Measurements from ENCODE around the gene UGT8. TPM values are rescaled to one million over a fixed set of nuclear protein-coding genes. Genes with fewer than 3 reads are reported as not detected.
A peak's percentile ranks its signal among the peaks of the same experiment; 100 is the strongest.

UGT8 gene
- polyA plus RNA-seq, 1 donor from 2014 or later: 0.73 TPM

DNA sequence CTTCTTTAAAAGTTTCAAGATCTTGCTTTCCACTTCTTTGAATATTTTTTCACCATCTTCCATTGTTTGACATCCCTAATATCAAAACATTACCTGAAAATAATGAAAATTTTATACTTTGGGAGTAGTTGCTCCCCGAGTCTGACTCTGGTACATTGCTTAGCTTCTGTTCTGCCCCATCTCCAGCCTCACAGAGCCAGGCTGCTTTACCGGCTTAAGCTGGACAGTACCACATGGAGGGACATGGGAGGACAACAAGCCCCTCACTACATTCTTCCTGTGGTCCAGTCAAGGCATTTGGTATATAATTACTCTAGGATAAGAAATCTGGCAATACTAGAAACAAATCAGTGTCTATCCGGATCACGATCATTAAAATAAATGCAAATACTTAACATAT, 60.2 kb downstream of the UGT8 start:
- H3K27ac ChIP-seq (ENCODE audit: low read length): no peak overlapping the region
- H3K9ac ChIP-seq (ENCODE audit: low read length): no peak overlapping the region
- H4K20me1 ChIP-seq (ENCODE audit: insufficient read depth): no peaks in the 10 kb centered on the region
- H3K4me3 ChIP-seq (ENCODE audit: low read length): no peak overlapping the region
- no peak overlapping the region for H3K4me2 ChIP-seq (ENCODE audit: low read length)
- H3K36me3 ChIP-seq (ENCODE audit: insufficient read depth, low read length): no peaks in the 10 kb centered on the region
- H3K79me2 ChIP-seq (replicated peaks; ENCODE audit: insufficient read depth, low read length): no peaks in the 10 kb centered on the region
- no peaks in the 10 kb centered on the region for H3K27me3 ChIP-seq (ENCODE audit: insufficient read depth, low read depth, low read length)
- TF ChIP-seq, protein P1, sequence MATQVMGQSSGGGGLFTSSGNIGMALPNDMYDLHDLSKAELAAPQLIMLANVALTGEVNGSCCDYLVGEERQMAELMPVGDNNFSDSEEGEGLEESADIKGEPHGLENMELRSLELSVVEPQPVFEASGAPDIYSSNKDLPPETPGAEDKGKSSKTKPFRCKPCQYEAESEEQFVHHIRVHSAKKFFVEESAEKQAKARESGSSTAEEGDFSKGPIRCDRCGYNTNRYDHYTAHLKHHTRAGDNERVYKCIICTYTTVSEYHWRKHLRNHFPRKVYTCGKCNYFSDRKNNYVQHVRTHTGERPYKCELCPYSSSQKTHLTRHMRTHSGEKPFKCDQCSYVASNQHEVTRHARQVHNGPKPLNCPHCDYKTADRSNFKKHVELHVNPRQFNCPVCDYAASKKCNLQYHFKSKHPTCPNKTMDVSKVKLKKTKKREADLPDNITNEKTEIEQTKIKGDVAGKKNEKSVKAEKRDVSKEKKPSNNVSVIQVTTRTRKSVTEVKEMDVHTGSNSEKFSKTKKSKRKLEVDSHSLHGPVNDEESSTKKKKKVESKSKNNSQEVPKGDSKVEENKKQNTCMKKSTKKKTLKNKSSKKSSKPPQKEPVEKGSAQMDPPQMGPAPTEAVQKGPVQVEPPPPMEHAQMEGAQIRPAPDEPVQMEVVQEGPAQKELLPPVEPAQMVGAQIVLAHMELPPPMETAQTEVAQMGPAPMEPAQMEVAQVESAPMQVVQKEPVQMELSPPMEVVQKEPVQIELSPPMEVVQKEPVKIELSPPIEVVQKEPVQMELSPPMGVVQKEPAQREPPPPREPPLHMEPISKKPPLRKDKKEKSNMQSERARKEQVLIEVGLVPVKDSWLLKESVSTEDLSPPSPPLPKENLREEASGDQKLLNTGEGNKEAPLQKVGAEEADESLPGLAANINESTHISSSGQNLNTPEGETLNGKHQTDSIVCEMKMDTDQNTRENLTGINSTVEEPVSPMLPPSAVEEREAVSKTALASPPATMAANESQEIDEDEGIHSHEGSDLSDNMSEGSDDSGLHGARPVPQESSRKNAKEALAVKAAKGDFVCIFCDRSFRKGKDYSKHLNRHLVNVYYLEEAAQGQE (IDR thresholded peaks at IDR 0.05; ENCODE audit: borderline replicate concordance): no peak
- TF ChIP-seq, protein P2, sequence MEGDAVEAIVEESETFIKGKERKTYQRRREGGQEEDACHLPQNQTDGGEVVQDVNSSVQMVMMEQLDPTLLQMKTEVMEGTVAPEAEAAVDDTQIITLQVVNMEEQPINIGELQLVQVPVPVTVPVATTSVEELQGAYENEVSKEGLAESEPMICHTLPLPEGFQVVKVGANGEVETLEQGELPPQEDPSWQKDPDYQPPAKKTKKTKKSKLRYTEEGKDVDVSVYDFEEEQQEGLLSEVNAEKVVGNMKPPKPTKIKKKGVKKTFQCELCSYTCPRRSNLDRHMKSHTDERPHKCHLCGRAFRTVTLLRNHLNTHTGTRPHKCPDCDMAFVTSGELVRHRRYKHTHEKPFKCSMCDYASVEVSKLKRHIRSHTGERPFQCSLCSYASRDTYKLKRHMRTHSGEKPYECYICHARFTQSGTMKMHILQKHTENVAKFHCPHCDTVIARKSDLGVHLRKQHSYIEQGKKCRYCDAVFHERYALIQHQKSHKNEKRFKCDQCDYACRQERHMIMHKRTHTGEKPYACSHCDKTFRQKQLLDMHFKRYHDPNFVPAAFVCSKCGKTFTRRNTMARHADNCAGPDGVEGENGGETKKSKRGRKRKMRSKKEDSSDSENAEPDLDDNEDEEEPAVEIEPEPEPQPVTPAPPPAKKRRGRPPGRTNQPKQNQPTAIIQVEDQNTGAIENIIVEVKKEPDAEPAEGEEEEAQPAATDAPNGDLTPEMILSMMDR (IDR thresholded peaks at IDR 0.05; ENCODE audit: poor library complexity, severe bottlenecking): no peak
- TF ChIP-seq EZH2 (IDR thresholded peaks at IDR 0.05; ENCODE audit: borderline replicate concordance, insufficient read depth, low read length, poor library complexity, severe bottlenecking): no peak
- H3K9me3 ChIP-seq (ENCODE audit: low read length): no peaks in the 10 kb centered on the region
- no peaks in the 10 kb centered on the region for H3K9me2 ChIP-seq (ENCODE audit: insufficient read depth, low read length)
- H2AFZ ChIP-seq (ENCODE audit: low read depth, low read length): no peak overlapping the region
- H3F3A ChIP-seq (ENCODE audit: insufficient read depth, low read length, poor library complexity, severe bottlenecking): no peaks in the 10 kb centered on the region

DNA sequence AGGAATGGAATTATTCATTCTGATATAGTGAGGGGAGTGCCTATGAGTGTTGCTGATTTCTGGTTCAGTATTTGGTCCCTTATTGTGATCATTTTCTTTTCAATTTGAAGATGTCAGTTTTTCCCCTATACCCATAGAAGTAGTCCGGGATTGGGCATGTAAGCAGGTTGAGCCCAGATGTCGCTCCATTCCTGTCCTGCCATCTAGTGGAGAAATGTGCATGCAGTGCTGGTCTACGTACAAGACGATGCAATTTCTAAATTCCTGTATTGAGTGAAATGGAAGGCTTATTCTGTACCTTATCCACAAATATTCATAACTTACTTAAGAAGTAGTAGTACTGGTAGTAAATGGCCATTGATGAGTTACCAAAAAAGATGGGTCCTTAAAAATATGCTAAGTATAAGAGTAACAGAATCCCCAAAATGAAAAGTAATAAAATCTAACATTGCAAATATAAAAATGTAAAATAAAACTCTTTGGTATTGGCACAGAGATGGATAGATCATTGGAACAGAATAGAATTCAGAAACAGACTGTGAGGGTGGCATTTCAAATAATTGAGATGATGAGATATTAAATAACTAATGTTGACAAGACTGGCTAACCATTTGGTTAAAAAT, 60.9 kb downstream of the UGT8 start:
- H3K9me3 ChIP-seq (ENCODE audit: low read length): no peaks in the 10 kb centered on the region
- H2AFZ ChIP-seq (ENCODE audit: low read depth, low read length): no peak overlapping the region
- no peaks in the 10 kb centered on the region for H3K27me3 ChIP-seq (ENCODE audit: insufficient read depth, low read depth, low read length)
- no peak overlapping the region for H3K27ac ChIP-seq (ENCODE audit: low read length)
- H3K79me2 ChIP-seq (replicated peaks; ENCODE audit: insufficient read depth, low read length): no peaks in the 10 kb centered on the region
- no peaks in the 10 kb centered on the region for H3K36me3 ChIP-seq (ENCODE audit: insufficient read depth, low read length)
- no peak overlapping the region for H3K9ac ChIP-seq (ENCODE audit: low read length)
- no peak overlapping the region for H3K4me2 ChIP-seq (ENCODE audit: low read length)
- H3F3A ChIP-seq (ENCODE audit: insufficient read depth, low read length, poor library complexity, severe bottlenecking): no peaks in the 10 kb centered on the region
- TF ChIP-seq MXI1 (conservative IDR thresholded peaks at IDR 0.05; ENCODE audit: poor library complexity, severe bottlenecking): no peak
- TF ChIP-seq EP300 (conservative IDR thresholded peaks at IDR 0.05; ENCODE audit: poor library complexity, severe bottlenecking): no peak
- TF ChIP-seq, protein P2 (IDR thresholded peaks at IDR 0.05; ENCODE audit: poor library complexity, severe bottlenecking): peak; percentile 78
- peak; percentile 68 for TF ChIP-seq RAD21 (conservative IDR thresholded peaks at IDR 0.05)
- TF ChIP-seq, protein P1 (IDR thresholded peaks at IDR 0.05; ENCODE audit: borderline replicate concordance): no peak
- no peak for TF ChIP-seq EZH2 (IDR thresholded peaks at IDR 0.05; ENCODE audit: borderline replicate concordance, insufficient read depth, low read length, poor library complexity, severe bottlenecking)
- TF ChIP-seq SMC3 (conservative IDR thresholded peaks at IDR 0.05; ENCODE audit: poor library complexity): peak; percentile 74
- TF ChIP-seq TAF1 (IDR thresholded peaks at IDR 0.05; ENCODE audit: low read depth): no peak
- no peak for TF ChIP-seq POLR2AphosphoS5 (IDR thresholded peaks at IDR 0.05)
- no peak overlapping the region for H3K4me3 ChIP-seq (ENCODE audit: low read length)
- no peaks in the 10 kb centered on the region for H4K20me1 ChIP-seq (ENCODE audit: insufficient read depth)
- H3K9me2 ChIP-seq (ENCODE audit: insufficient read depth, low read length): no peaks in the 10 kb centered on the region

All from neural cell (in vitro differentiated cells).